ENCODE measurements around the gene SPON1. TPM values are rescaled to one million over a fixed set of nuclear protein-coding genes. Genes with fewer than 3 reads are reported as not detected.
"Not testable (repeated sequence)": the region's sequence is repeated elsewhere in the genome, so short reads cannot be mapped to it uniquely, and the experiment has no call there.

SPON1 gene
- total and polyA plus RNA-seq, 8 donors: 9.3 to 122 (median 26.9) TPM

DNA sequence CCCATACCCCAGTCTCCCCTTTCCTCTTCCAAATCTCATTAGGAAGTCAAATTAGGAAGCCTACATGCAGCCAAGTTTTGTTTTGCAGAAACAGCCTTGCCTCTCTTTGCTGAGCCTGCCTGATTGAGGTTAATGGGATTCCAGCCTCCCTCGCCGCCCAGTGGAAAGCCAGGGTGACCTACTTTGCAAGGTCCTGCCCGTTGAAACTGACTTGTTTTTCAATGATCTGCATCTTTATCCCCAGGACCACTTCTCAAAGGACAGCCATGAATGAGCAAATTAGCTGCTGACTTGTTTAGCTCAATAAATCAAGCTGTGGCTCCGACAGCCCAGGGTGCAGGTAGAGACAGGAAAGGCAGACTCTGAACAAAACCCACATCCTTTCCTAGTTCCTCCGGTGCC is 286.1 kb downstream of the SPON1 start:
- no peaks in the 10 kb centered on the region for H3K9me3 ChIP-seq
- DNase-seq: no peak
- no peak overlapping the region for H3K27ac ChIP-seq
- intact Hi-C loops (cut with DNase I; ENCODE audit: low total_unique reads): loop anchor here (5.0 to 10.0 kb wide), 2 partner anchors 291 to 474 kb away; no protein-coding TSS in a partner anchor
- H3K4me3 ChIP-seq: no peak overlapping the region
- H3K4me1 ChIP-seq: peaks cover 4 to 27% (median 15%) of the 10 kb centered on the region in 4 donors
- 34 to 52% (median 46%) methylated on average over 5 of the region's 5 CpGs for WGBS, 5 donors
- TF ChIP-seq EP300 (IDR thresholded peaks at IDR 0.05) (no peak), POLR2AphosphoS5 (IDR thresholded peaks at IDR 0.05) (no peak)
- TF ChIP-seq, protein P1, sequence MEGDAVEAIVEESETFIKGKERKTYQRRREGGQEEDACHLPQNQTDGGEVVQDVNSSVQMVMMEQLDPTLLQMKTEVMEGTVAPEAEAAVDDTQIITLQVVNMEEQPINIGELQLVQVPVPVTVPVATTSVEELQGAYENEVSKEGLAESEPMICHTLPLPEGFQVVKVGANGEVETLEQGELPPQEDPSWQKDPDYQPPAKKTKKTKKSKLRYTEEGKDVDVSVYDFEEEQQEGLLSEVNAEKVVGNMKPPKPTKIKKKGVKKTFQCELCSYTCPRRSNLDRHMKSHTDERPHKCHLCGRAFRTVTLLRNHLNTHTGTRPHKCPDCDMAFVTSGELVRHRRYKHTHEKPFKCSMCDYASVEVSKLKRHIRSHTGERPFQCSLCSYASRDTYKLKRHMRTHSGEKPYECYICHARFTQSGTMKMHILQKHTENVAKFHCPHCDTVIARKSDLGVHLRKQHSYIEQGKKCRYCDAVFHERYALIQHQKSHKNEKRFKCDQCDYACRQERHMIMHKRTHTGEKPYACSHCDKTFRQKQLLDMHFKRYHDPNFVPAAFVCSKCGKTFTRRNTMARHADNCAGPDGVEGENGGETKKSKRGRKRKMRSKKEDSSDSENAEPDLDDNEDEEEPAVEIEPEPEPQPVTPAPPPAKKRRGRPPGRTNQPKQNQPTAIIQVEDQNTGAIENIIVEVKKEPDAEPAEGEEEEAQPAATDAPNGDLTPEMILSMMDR (IDR thresholded peaks at IDR 0.05): no peak
- H3K36me3 ChIP-seq: peaks cover 0 to 19% (median 0%) of the 10 kb centered on the region in 4 donors
- H3K27me3 ChIP-seq: no peaks in the 10 kb centered on the region

DNA sequence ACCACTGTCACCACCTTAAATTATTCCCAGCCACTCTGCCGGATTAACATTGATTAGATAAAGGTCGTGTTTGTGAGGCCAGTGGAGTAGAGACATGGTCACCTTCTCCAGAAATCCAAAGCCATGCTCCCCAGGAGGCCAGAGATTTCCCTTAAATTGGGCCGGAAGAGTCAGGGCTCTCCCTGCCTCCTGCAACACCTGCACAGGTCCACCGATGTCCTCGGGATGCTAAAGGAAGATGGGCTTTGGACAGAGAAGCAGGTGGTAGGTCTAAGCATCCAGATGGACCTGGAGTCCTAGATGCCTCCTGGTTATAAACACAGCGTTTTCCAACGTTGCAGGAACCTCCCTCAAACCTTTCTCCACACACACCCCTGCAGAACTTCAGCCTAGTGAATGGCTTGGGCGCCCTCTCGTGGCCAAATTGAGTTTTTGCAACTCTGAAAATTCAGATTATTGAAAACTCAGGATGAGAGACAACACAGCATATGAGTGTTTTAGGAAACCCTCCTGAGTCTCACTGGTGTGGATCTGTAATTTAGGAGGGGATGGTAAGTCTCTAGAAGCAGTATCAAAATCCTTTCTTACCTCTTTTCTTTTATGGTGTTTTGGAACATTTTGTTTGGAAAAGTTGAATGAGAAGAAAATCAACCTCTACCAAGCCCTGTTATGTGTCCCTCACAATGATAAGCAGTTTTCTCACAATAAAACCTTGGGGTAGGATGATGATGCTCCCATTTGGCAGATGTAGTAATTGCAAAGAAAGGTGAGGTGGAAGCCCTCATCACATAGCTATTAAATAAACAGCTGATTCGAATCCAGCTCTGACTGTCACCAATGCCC is 286.8 kb downstream of the SPON1 start:
- TF ChIP-seq, protein P1 (IDR thresholded peaks at IDR 0.05): peak in 5 of 7 experiments; percentile 66 to 89 (median 76)
- TF ChIP-seq POLR2AphosphoS5 (IDR thresholded peaks at IDR 0.05) (no peak), POLR2A (IDR thresholded peaks at IDR 0.05) (no peak), EP300 (IDR thresholded peaks at IDR 0.05) (no peak)
- no peak overlapping the region for H3K4me3 ChIP-seq
- no peaks in the 10 kb centered on the region for H3K9me3 ChIP-seq
- H3K27ac ChIP-seq: no peak overlapping the region
- intact Hi-C loops (cut with DNase I; ENCODE audit: low total_unique reads): loop anchor here (5.0 to 10.0 kb wide), 2 partner anchors 292 to 475 kb away; no protein-coding TSS in a partner anchor
- peaks cover 5 to 30% (median 16%) of the 10 kb centered on the region in 4 donors for H3K4me1 ChIP-seq
- 27 to 31% (median 29%) methylated on average over 10 of the region's 10 CpGs for WGBS, 5 donors
- H3K36me3 ChIP-seq: peaks cover 0 to 12% (median 0%) of the 10 kb centered on the region in 4 donors
- DNase-seq: peak; percentile 64 to 87
- H3K27me3 ChIP-seq: no peaks in the 10 kb centered on the region

DNA sequence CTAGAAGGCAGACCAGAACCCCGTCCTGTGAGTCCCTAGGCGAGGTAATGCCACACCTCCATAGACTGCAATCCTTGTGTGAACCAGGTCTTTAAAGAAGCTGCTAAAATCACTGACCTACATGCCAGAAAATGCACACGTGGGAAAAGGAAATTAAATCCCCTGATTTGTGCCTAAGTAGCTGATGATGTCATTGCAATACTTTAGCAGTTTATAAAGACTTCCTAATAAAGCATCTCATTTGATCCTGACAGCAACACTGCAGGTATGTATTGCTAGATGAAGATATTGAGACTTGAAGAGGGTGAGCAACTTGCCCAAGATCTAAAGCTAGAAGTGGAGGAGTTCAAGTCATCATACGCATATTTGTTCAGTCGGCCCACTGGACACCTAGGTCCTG is 289.2 kb downstream of the SPON1 start:
- no peak overlapping the region for H3K27ac ChIP-seq
- intact Hi-C loops (cut with DNase I; ENCODE audit: low total_unique reads): no loop called here
- DNase-seq: no peak
- H3K36me3 ChIP-seq: peaks cover 0 to 18% (median 4%) of the 10 kb centered on the region in 4 donors
- 59 to 72% (median 65%) methylated on average over 5 of the region's 5 CpGs for WGBS, 5 donors
- no peaks in the 10 kb centered on the region for H3K27me3 ChIP-seq
- H3K4me1 ChIP-seq: peaks cover 5 to 37% (median 16%) of the 10 kb centered on the region in 4 donors
- no peak overlapping the region for H3K4me3 ChIP-seq
- TF ChIP-seq, protein P1 (IDR thresholded peaks at IDR 0.05): no peak
- no peak for TF ChIP-seq POLR2A (IDR thresholded peaks at IDR 0.05)
- H3K9me3 ChIP-seq: no peaks in the 10 kb centered on the region

DNA sequence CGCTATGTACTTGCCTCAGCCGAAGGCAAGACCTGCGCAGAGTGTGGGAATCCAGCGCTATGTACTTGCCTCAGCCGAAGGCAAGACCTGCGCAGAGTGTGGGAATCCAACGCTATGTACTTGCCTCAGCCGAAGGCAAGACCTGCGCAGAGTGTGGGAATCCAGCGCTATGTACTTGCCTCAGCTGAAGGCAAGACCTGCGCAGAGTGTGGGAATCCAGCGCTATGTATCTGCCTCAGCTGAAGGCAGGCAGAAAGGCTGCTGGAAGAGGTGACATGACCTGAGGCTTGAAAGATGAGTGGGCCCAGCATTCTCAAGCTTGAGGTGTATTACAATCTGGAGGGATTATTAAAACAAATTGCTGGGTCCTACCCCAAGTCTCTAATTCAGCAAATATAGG is 290.0 kb downstream of the SPON1 start:
- 94 to 100% (median 95%) methylated on average over 2 to 9 of the region's 12 CpGs for WGBS, 5 donors
- H3K27me3 ChIP-seq; H3K4me3 ChIP-seq; H3K9me3 ChIP-seq; H3K27ac ChIP-seq; DNase-seq; intact Hi-C loops (cut with DNase I; ENCODE audit: low total_unique reads): not testable (repeated sequence)
- peaks cover 0 to 23% (median 4%) of the 10 kb centered on the region in 4 donors for H3K36me3 ChIP-seq
- H3K4me1 ChIP-seq: peaks cover 5 to 40% (median 16%) of the 10 kb centered on the region in 4 donors

DNA sequence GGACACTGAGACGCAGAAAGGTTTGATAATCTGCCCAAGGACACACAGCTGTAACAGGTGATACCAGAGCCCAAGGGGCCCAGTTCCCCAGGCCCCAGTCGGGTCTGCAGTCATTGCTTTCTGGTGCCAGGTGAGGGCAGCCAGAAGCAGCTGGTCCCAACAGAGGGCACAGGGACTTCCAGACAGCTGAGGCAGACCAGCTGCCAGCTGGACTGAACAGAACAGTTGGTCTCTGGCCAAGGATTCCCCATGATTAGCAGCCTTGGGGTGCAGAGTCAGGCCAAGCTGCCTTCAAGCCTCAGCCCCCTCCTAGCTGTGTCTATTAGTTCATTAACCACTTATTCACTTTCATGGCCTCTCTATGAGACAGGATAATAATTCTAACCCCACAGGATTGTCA is 290.9 kb downstream of the SPON1 start:
- H3K36me3 ChIP-seq: peaks cover 4 to 32% (median 6%) of the 10 kb centered on the region in 4 donors
- 62 to 100% (median 71%) methylated on average over 1 to 2 of the region's 2 CpGs for WGBS, 5 donors
- no peaks in the 10 kb centered on the region for H3K9me3 ChIP-seq
- no peak overlapping the region for H3K4me3 ChIP-seq
- DNase-seq: peak in 1 of 2 donors; percentile 48
- TF ChIP-seq POLR2AphosphoS5 (IDR thresholded peaks at IDR 0.05) (no peak), POLR2A (IDR thresholded peaks at IDR 0.05) (no peak), EP300 (IDR thresholded peaks at IDR 0.05) (no peak)
- TF ChIP-seq, protein P1 (IDR thresholded peaks at IDR 0.05): no peak
- no peak overlapping the region for H3K27ac ChIP-seq
- H3K4me1 ChIP-seq: peaks cover 5 to 43% (median 17%) of the 10 kb centered on the region in 4 donors
- no peaks in the 10 kb centered on the region for H3K27me3 ChIP-seq
- intact Hi-C loops (cut with DNase I; ENCODE audit: low total_unique reads): no loop called here
